K562 (cell line): ENCODE measurements around the gene CEP68.

Source experiments
- CBX3 ChIP-seq, 2 experiments: IDR thresholded peaks; 1 replicate in 1 of 2; 2 replicates in 1 of 2; pipeline ENCODE4 v1.6.1; 2012; ENCODE audit warnings: inconsistent platforms in 2 of 2, low read length in 2 of 2, borderline replicate concordance in 1 of 2, control low read depth in 1 of 2
- CREM ChIP-seq: IDR thresholded peaks from 2 replicates; pipeline ENCODE4 v1.6.1; 2014; ENCODE audit warnings: antibody characterized with exemption, low read depth
- CSDE1 ChIP-seq, 2 experiments: fragments of 450-650 bp; IDR thresholded peaks; 2 replicates each; pipeline ENCODE4 v1.6.1; 2016; ENCODE audit warnings: mild to moderate bottlenecking in 1 of 2
- EZH2 ChIP-seq: IDR thresholded peaks from 2 replicates; pipeline ENCODE4 v1.6.1; 2012; ENCODE audit warnings: low read depth, mild to moderate bottlenecking, inconsistent platforms, low read length, borderline replicate concordance
- NFYB ChIP-seq: IDR thresholded peaks from 2 replicates; pipeline ENCODE4 v1.6.1; 2011; ENCODE audit warnings: mild to moderate bottlenecking, moderate library complexity; ENCODE audit not compliant: insufficient read length; ENCODE audit errors: extremely low read depth
- SRSF1 ChIP-seq: fragments of 200-400 bp; formaldehyde crosslinking; IDR thresholded peaks from 2 replicates; pipeline ENCODE4 v1.6.1; 2017; ENCODE audit warnings: mild to moderate bottlenecking, low read depth, low read length, moderate library complexity
- YY1 ChIP-seq, 3 experiments: IDR thresholded peaks; 2 replicates each; pipeline ENCODE4 v1.6.1; 2011; ENCODE audit warnings: low read length in 2 of 3, mild to moderate bottlenecking in 2 of 3, moderate library complexity in 2 of 3, borderline replicate concordance in 1 of 3, control low read depth in 1 of 3, low read depth in 1 of 3; ENCODE audit not compliant: insufficient read depth in 3 of 3, insufficient replicate concordance in 2 of 3, control insufficient read depth in 1 of 3, insufficient read length in 1 of 3; ENCODE audit errors: extremely low read depth in 1 of 3
- ZNF23 ChIP-seq: fragments of 250-450 bp; sonication (Bioruptor Pico); IDR thresholded peaks from 2 replicates; pipeline ENCODE4 v1.4.0; 2020; ENCODE audit warnings: mild to moderate bottlenecking
- TF ChIP-seq, protein P1 (sequence below), 3 experiments: IDR thresholded peaks in 2 of 3; conservative IDR thresholded peaks in 1 of 3; 2 replicates each; pipeline ENCODE4 v1.5.1; 2011 to 2012; ENCODE audit warnings: low read length in 3 of 3, mild to moderate bottlenecking in 3 of 3, control low read depth in 2 of 3, improper control_type of control experiment in 1 of 3, inconsistent platforms in 1 of 3, low read depth in 1 of 3, mixed read lengths in 1 of 3, moderate library complexity in 1 of 3; ENCODE audit not compliant: insufficient read depth in 2 of 3
- TF ChIP-seq, protein P2 (sequence below), 2 experiments: fragments of 450-650 bp in 1 of 2; sonication (generic) in 1 of 2; formaldehyde crosslinking in 1 of 2; IDR thresholded peaks in 1 of 2; conservative IDR thresholded peaks in 1 of 2; 2 replicates each; pipeline versions ENCODE4 v1.6.1 to v1.8.1; 2016 to 2023; ENCODE audit warnings: mild to moderate bottlenecking in 2 of 2, moderate library complexity in 2 of 2, inconsistent platforms in 1 of 2, missing genetic modification reagents in 1 of 2

DNA sequence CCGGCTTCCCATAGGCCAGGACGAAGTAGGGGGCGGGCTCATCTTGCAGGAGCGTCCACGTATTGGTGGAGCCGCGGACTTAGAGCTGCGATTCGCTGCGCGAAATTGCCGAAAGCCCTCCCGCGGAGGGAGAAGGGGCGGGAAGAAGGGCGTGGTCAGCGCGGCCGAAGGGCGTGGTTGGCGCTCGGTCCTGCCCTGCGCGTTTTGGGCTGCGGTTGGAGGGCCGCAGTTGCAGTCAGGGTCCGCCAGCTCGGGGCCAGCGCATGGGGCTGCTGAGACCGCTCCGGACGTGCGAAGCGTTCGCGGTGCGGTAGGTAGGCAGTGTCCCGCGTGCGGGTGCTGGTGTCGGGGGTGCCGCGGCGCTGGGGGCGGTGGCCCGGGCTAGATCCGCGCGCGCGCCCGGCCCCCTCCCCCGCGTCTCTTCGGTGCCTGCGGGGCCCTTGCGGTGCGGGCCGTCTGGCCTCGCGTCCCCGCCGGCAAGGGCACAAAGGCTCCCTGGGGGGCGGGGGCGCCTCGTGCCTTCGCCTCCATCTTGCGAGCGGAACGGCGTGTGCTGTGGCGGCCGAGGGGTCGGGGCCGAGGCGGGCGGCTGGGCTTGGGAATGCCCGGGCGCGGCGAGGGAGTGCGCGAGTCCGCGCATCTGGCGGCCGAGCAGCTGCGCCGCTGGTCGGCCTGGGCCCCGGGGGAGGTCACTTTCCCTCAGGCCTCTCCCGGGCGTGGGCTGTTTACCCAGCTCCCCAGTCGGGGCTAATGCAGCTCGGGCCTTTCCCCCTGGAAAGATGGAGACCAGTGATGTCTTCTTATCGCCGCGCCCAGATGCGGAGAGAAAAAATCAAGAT is at the start of gene CEP68:
- no peak for TF ChIP-seq ZNF23 (CRISPR knock-in tag)
- TF ChIP-seq CSDE1 (IDR thresholded peaks at IDR 0.05) = no peak
- peak; percentile 81 for TF ChIP-seq NFYB
- no peak for TF ChIP-seq EZH2
- TF ChIP-seq SRSF1 = no peak
- TF ChIP-seq CBX3 (IDR thresholded peaks at IDR 0.05; ENCODE audit: borderline replicate concordance in 1 of 2, low read length in 2 of 2) = no peak
- peak; percentile 7 to 75 (median 68) for TF ChIP-seq YY1 (IDR thresholded peaks at IDR 0.05; ENCODE audit: borderline replicate concordance in 1 of 3, control insufficient read depth in 1 of 3, extremely low read depth in 1 of 3, insufficient read depth in 3 of 3, insufficient read length in 1 of 3, insufficient replicate concordance in 2 of 3, low read depth in 1 of 3, low read length in 2 of 3)
- TF ChIP-seq, protein P1, sequence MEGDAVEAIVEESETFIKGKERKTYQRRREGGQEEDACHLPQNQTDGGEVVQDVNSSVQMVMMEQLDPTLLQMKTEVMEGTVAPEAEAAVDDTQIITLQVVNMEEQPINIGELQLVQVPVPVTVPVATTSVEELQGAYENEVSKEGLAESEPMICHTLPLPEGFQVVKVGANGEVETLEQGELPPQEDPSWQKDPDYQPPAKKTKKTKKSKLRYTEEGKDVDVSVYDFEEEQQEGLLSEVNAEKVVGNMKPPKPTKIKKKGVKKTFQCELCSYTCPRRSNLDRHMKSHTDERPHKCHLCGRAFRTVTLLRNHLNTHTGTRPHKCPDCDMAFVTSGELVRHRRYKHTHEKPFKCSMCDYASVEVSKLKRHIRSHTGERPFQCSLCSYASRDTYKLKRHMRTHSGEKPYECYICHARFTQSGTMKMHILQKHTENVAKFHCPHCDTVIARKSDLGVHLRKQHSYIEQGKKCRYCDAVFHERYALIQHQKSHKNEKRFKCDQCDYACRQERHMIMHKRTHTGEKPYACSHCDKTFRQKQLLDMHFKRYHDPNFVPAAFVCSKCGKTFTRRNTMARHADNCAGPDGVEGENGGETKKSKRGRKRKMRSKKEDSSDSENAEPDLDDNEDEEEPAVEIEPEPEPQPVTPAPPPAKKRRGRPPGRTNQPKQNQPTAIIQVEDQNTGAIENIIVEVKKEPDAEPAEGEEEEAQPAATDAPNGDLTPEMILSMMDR (IDR thresholded peaks at IDR 0.05 in 2 of 3, conservative IDR thresholded peaks at IDR 0.05 in 1 of 3; ENCODE audit: insufficient read depth in 2 of 3, low read depth in 1 of 3, low read length in 3 of 3) = no peak
- TF ChIP-seq, protein P2, sequence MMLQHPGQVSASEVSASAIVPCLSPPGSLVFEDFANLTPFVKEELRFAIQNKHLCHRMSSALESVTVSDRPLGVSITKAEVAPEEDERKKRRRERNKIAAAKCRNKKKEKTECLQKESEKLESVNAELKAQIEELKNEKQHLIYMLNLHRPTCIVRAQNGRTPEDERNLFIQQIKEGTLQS (IDR thresholded peaks at IDR 0.05) = no peak; the same call in 1 of the 2 replicates
- TF ChIP-seq, protein P2 (CRISPR knock-in tag; conservative IDR thresholded peaks at IDR 0.05) = no peak
- TF ChIP-seq CREM = peak; percentile 44; the same call in 1 of the 2 replicates
